Smooth muscle cell (in vitro differentiated cells): ENCODE measurements around the gene CISD1. TPM values are rescaled to one million over a fixed set of nuclear protein-coding genes. Genes with fewer than 3 reads are reported as not detected.

Experiments
- DNase-seq: peaks from one replicate; lab custom pipeline; 2025; ENCODE audit not compliant: unreplicated experiment; lab: John Stamatoyannopoulos, UW
- H2AFZ ChIP-seq: fragments of 200-600 bp; sonication (generic); 2 replicates; pipeline ENCODE4 v1.6.0; 2016; ENCODE audit warnings: antibody characterized with exemption, low read depth, mild to moderate bottlenecking
- H3F3A ChIP-seq: fragments of 200-600 bp; sonication (generic); 2 replicates; pipeline ENCODE4 v1.6.0; 2017; ENCODE audit warnings: antibody characterized with exemption, low read depth
- H3K27ac ChIP-seq: fragments of 200-600 bp; sonication (generic); 2 replicates; pipeline ENCODE4 v1.5.1; 2016; ENCODE audit warnings: low read depth, mild to moderate bottlenecking
- H3K27me3 ChIP-seq: fragments of 200-600 bp; sonication (generic); 2 replicates; pipeline ENCODE4 v1.6.1; 2016; ENCODE audit warnings: low read depth, mild to moderate bottlenecking
- H3K36me3 ChIP-seq: fragments of 200-600 bp; sonication (generic); 2 replicates; pipeline ENCODE4 v1.5.1; 2016; ENCODE audit warnings: low read depth
- H3K4me1 ChIP-seq: fragments of 200-600 bp; sonication (generic); 2 replicates; pipeline ENCODE4 v1.5.1; 2016; ENCODE audit warnings: low read depth
- H3K4me2 ChIP-seq: fragments of 200-600 bp; sonication (generic); 2 replicates; pipeline ENCODE4 v1.6.0; 2016; ENCODE audit warnings: mild to moderate bottlenecking
- H3K4me3 ChIP-seq: fragments of 200-600 bp; sonication (generic); 2 replicates; pipeline ENCODE4 v1.5.1; 2016; ENCODE audit warnings: mild to moderate bottlenecking
- H3K79me2 ChIP-seq: fragments of 200-600 bp; sonication (generic); 2 replicates; pipeline ENCODE4 v1.6.0; 2016; ENCODE audit warnings: low read depth, mild to moderate bottlenecking
- H3K9ac ChIP-seq: fragments of 200-600 bp; sonication (generic); 2 replicates; pipeline ENCODE4 v1.6.0; 2016; ENCODE audit warnings: low read depth
- H3K9me3 ChIP-seq: fragments of 200-600 bp; sonication (generic); replicated peaks from 2 replicates; pipeline ENCODE4 v1.5.1; 2016; ENCODE audit warnings: low read depth
- H4K20me1 ChIP-seq: fragments of 200-600 bp; sonication (generic); 2 replicates; pipeline ENCODE4 v1.6.0; 2016; ENCODE audit warnings: low read depth
- CTCF ChIP-seq: fragments of 200-600 bp; sonication (generic); IDR thresholded peaks from 2 replicates; pipeline ENCODE4 v1.5.1; 2017; ENCODE audit warnings: borderline replicate concordance, mild to moderate bottlenecking, antibody characterized with exemption; ENCODE audit not compliant: insufficient read depth, poor library complexity, severe bottlenecking
- WGBS: methylation state at CpG from one replicate; pipeline ENCODE4 v1.1.7; 2016; ENCODE audit warnings: low lambda C conversion rate; 5-methylcytosine and 5-hydroxymethylcytosine counted together
- polyA plus RNA-seq: library from polyadenylated mRNA; unstranded; fragments of >200 nt; fragmentation: Nextera tagmentation; extraction: Ambion mirVana; gene quantifications from 2 replicates; pipeline ENCODE4 v1.2.1, GENCODE V29; 2016
- total RNA-seq: library from RNA; depleted of rRNA; stranded (reverse); fragments of >200 nt; gene quantifications from 2 replicates; pipeline ENCODE4 v1.2.3, GENCODE V29; 2014

Gene CISD1
- total and polyA plus RNA-seq, 2 experiments from 2014 or later = 14.2 to 37.4 TPM

GRCh38 chr10:58268454-58268945 lies 462 bp upstream of the CISD1 start:
- Histone ChIP-seq H3K4me1 (peaks cover 23% of the 10 kb centered on the region), H3K4me3 (peak overlapping the region; percentile 87), H3K9ac (peak overlapping the region; percentile 76), H3K9me3 (no peaks in the 10 kb centered on the region), H3F3A (peaks cover 6% of the 10 kb centered on the region), H2AFZ (peak overlapping the region; percentile 93), H3K4me2 (peak overlapping the region; percentile 99), H3K27ac (peak overlapping the region; percentile 96), H3K27me3 (no peaks in the 10 kb centered on the region), H3K36me3 (no peaks in the 10 kb centered on the region), H3K79me2 (peaks cover 34% of the 10 kb centered on the region), H4K20me1 (no peaks in the 10 kb centered on the region)
- DNase-seq = no peak
- no peak for TF ChIP-seq CTCF
- WGBS = under 1% methylated on average over 13 of the region's 13 CpGs

- Histone ChIP-seq H3K79me2 (peaks cover 21% of the 10 kb centered on the region), H3K4me1 (peaks cover 18% of the 10 kb centered on the region), H3K4me2 (peak overlapping the region; percentile 99), H3K9me3 (no peaks in the 10 kb centered on the region), H3K36me3 (no peaks in the 10 kb centered on the region), H3K4me3 (peak overlapping the region; percentile 87), H3F3A (peaks cover 6% of the 10 kb centered on the region), H2AFZ (peak overlapping the region; percentile 99), H3K9ac (peak overlapping the region; percentile 74), H4K20me1 (no peaks in the 10 kb centered on the region), H3K27me3 (no peaks in the 10 kb centered on the region), H3K27ac (peak overlapping the region; percentile 96)
- DNase-seq = no peak
- no peak for TF ChIP-seq CTCF
- 13% methylated on average over 12 of the region's 12 CpGs for WGBS
Observed at GRCh38 chr10:58269782-58270290, 874 bp downstream of the CISD1 start.

- H3K4me1 ChIP-seq = peaks cover 2% of the 10 kb centered on the region
- no peak overlapping the region for H2AFZ ChIP-seq
- H3K27ac ChIP-seq = no peak overlapping the region
- no peaks in the 10 kb centered on the region for H3K27me3 ChIP-seq
- no peaks in the 10 kb centered on the region for H4K20me1 ChIP-seq
- peak overlapping the region; percentile 21 for H3K4me3 ChIP-seq
- no peaks in the 10 kb centered on the region for H3K9me3 ChIP-seq
- no peak for DNase-seq
- 92% methylated on average over 2 of the region's 2 CpGs for WGBS
- no peaks in the 10 kb centered on the region for H3K36me3 ChIP-seq
- H3K79me2 ChIP-seq = peaks cover 8% of the 10 kb centered on the region
- no peak overlapping the region for H3K9ac ChIP-seq
- H3K4me2 ChIP-seq = no peak overlapping the region
- no peak for TF ChIP-seq CTCF
- H3F3A ChIP-seq = no peaks in the 10 kb centered on the region
Observed at GRCh38 chr10:58275261-58275660, 6.3 kb downstream of the CISD1 start.

- no peak overlapping the region for H3K27ac ChIP-seq
- peak overlapping the region; percentile 21 for H3K4me3 ChIP-seq
Observed at GRCh38 chr10:58275908-58276307, 6.9 kb downstream of the CISD1 start.

More at GRCh38 chr10:58275908-58276307, 6.9 kb downstream of the CISD1 start:
- DNase-seq = no peak
- no peak for TF ChIP-seq CTCF
- no peaks in the 10 kb centered on the region for H3K4me1 ChIP-seq
- H3K9me3 ChIP-seq = no peaks in the 10 kb centered on the region
- H3K36me3 ChIP-seq = no peaks in the 10 kb centered on the region
- no peaks in the 10 kb centered on the region for H4K20me1 ChIP-seq
- H3K79me2 ChIP-seq = peaks cover 8% of the 10 kb centered on the region
- H3F3A ChIP-seq = no peaks in the 10 kb centered on the region
- H2AFZ ChIP-seq = no peak overlapping the region
- H3K9ac ChIP-seq = no peak overlapping the region
- H3K4me2 ChIP-seq = no peak overlapping the region
- H3K27me3 ChIP-seq = no peaks in the 10 kb centered on the region
